Thoracic aorta (tissue), 2 donors: Measurements from ENCODE around the gene EPHA6. TPM values are rescaled to one million over a fixed set of nuclear protein-coding genes. Genes with fewer than 3 reads are reported as not detected.

Experiments used
- ATAC-seq: fragments of 150-250 bp; one replicate; pipeline ENCODE4 v1.8.0; 2017; ENCODE audit warnings: low read depth; ENCODE audit not compliant: insufficient number of reproducible peaks, low FRiP score
- DNase-seq: peaks from one replicate; pipeline ENCODE4 v3.0.0-alpha.2; 2020; ENCODE audit warnings: low spot score
- H3K27ac ChIP-seq, 2 donors: fragments of 200-600 bp; sonication (generic); 1 replicate in 1 of 2; 2 replicates in 1 of 2; pipeline ENCODE4 v1.5.1; 2016; ENCODE audit warnings: mild to moderate bottlenecking in 2 of 2, moderate library complexity in 2 of 2
- H3K27me3 ChIP-seq: fragments of 200-600 bp; sonication (generic); replicated peaks from 2 replicates; pipeline ENCODE4 v1.6.0; 2016; ENCODE audit warnings: mild to moderate bottlenecking; ENCODE audit not compliant: insufficient read depth
- H3K36me3 ChIP-seq: fragments of 200-600 bp; sonication (generic); one replicate; pipeline ENCODE4 v1.5.1; 2016
- H3K4me1 ChIP-seq, 2 donors: fragments of 200-600 bp; sonication (generic); 1 replicate in 1 of 2; 2 replicates in 1 of 2; pipeline versions ENCODE4 v1.5.1 to v1.6.0; 2016; ENCODE audit warnings: low read depth in 2 of 2, mild to moderate bottlenecking in 1 of 2; ENCODE audit not compliant: control insufficient read depth in 1 of 2
- H3K4me3 ChIP-seq: fragments of 200-600 bp; sonication (generic); 2 replicates; pipeline ENCODE4 v1.5.1; 2016; ENCODE audit warnings: mild to moderate bottlenecking
- H3K9me3 ChIP-seq: fragments of 200-600 bp; sonication (generic); 2 replicates; pipeline ENCODE4 v1.5.1; 2016
- total RNA-seq, 2 donors: library from RNA; depleted of rRNA; stranded (reverse); fragments of >200 nt; gene quantifications; one replicate each; pipeline versions ENCODE4 v1.1.0 to v1.2.3, GENCODE V29; 2016
- TF ChIP-seq, protein P1 (sequence below): fragments of 200-600 bp; sonication (generic); IDR thresholded peaks from one replicate; pipeline ENCODE4 v1.5.1; 2019; ENCODE audit warnings: antibody characterized with exemption

The EPHA6 gene
- total RNA-seq, 2 donors from 2014 or later, result 0.71 to 3.2 TPM

DNA sequence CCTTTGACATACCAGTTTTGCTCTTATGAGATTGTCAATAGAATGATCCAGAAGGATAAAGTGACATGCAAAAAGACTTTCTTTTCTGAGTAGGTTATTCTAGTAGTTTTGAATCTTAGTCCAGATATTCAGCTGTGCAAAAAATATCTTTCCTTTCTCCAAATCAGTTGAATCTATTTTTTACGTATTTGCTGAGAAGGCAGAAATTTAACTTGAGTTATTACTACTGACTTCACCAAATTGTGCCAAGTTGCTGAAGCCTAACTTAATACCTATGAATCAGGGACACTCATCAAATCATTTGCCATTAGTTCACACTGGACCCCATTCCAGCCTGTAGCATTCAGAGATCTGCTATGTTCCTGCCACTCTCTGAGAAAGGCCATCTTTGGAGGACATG, 215.6 kb downstream of the EPHA6 start:
- Histone ChIP-seq H3K4me3 (no peak overlapping the region), H3K27ac (no peak overlapping the region), H3K36me3 (no peaks in the 10 kb centered on the region), H3K4me1 (no peaks in the 10 kb centered on the region), H3K27me3 (no peaks in the 10 kb centered on the region), H3K9me3 (no peaks in the 10 kb centered on the region)
- DNase-seq, result no peak
- TF ChIP-seq, protein P1, sequence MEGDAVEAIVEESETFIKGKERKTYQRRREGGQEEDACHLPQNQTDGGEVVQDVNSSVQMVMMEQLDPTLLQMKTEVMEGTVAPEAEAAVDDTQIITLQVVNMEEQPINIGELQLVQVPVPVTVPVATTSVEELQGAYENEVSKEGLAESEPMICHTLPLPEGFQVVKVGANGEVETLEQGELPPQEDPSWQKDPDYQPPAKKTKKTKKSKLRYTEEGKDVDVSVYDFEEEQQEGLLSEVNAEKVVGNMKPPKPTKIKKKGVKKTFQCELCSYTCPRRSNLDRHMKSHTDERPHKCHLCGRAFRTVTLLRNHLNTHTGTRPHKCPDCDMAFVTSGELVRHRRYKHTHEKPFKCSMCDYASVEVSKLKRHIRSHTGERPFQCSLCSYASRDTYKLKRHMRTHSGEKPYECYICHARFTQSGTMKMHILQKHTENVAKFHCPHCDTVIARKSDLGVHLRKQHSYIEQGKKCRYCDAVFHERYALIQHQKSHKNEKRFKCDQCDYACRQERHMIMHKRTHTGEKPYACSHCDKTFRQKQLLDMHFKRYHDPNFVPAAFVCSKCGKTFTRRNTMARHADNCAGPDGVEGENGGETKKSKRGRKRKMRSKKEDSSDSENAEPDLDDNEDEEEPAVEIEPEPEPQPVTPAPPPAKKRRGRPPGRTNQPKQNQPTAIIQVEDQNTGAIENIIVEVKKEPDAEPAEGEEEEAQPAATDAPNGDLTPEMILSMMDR, result no peak
- ATAC-seq, result no peak

DNA sequence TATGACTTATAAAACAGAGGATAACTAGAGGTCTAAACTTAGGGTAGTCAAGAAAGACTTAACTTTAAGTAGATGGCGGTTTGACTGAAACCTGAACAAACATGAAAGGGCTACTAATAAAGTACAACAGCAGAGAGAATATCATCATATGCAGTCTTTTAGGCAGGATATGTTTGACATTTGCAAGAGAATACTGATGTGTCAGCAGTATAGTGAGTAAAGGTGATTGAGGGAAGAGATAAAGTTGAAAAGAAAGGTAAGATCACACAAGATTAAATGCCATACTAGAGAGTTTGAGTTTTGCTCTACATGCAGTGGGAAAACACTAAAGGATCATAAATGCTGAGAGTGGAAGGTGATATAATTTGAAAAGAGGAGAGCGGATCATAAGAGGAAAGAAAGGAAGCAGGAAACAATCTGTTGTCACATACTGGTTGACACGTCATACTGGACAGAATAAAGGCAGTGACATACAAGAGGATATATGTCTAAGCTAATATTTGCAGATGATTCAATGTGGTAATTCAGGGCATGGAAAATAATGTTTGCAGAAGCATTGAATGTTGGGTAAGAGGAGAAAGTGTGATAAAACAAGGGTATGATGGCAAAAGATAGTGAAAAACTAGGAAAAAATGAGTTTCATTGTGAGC, 223.0 kb downstream of the EPHA6 start:
- ATAC-seq (no peak), DNase-seq (no peak)
- H3K27ac ChIP-seq, result no peak overlapping the region
- no peaks in the 10 kb centered on the region for H3K9me3 ChIP-seq
- no peak overlapping the region for H3K4me3 ChIP-seq
- no peaks in the 10 kb centered on the region for H3K36me3 ChIP-seq
- TF ChIP-seq, protein P1, result no peak
- H3K4me1 ChIP-seq, result no peaks in the 10 kb centered on the region
- no peaks in the 10 kb centered on the region for H3K27me3 ChIP-seq

DNA sequence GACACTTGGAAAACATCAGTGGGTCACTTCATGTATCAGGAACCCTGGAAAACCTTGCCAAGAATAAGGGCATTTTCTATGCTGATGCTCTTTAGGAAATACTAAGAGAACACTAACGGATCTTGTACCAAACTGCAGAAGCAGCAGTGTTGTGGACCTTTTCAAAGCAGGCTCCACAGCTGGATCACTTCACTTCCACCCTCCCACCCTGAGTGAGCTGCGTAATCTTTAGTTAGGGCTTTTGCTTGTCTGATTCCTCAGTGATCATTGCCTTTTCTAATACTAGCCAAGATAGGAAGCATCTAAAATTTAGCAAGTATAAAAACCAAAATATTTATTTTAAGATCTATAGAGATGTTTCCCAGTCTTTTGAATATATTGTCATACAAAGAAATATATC, 229.0 kb downstream of the EPHA6 start:
- no peaks in the 10 kb centered on the region for H3K4me1 ChIP-seq
- ATAC-seq (no peak), DNase-seq (no peak)
- TF ChIP-seq, protein P1, result no peak
- H3K9me3 ChIP-seq, result no peaks in the 10 kb centered on the region
- H3K36me3 ChIP-seq, result no peaks in the 10 kb centered on the region
- H3K27ac ChIP-seq, result no peak overlapping the region
- no peaks in the 10 kb centered on the region for H3K27me3 ChIP-seq
- H3K4me3 ChIP-seq, result no peak overlapping the region

DNA sequence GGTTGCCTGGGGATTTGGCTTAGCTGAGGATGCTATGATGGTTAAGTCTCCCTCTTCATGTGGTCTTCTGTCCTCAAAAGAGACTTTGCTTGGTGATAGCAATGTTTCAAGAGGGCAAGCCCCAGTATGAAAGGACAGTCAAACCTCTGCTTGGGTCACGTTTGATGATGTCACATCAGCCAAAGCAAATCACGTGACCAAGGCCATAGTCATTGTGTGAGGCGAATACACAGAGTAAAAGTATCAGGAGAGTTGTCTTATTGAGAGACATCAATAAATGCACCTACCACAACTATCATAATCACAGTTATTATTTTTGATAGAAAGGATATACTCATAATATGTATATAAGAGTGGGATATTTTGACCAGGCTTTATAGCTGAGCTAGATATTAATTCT, 243.0 kb downstream of the EPHA6 start:
- H3K9me3 ChIP-seq, result peaks cover 2% of the 10 kb centered on the region
- no peaks in the 10 kb centered on the region for H3K27me3 ChIP-seq
- DNase-seq (no peak), ATAC-seq (no peak)
- no peaks in the 10 kb centered on the region for H3K36me3 ChIP-seq
- no peak overlapping the region for H3K27ac ChIP-seq
- H3K4me1 ChIP-seq, result no peaks in the 10 kb centered on the region
- TF ChIP-seq, protein P1, result no peak
- no peak overlapping the region for H3K4me3 ChIP-seq

DNA sequence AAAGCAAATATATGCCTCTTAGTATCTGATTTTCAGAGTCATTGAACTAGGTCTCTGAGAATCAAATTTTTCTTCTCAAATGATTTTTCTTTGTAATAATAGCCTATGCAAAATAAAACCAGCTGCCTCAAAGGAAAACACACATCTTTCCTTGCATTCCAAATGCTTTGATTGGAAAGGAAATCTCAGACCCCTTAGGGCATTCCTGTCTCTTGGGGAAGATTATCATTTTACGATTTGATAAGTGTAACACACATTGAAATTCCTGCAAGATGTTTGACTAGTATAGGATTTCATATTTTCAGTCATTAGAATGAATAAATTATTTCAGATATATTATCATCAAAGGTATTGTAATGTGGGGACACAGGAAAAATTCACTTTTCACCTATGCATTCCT, 244.8 kb downstream of the EPHA6 start:
- H3K27me3 ChIP-seq, result no peaks in the 10 kb centered on the region
- ATAC-seq (no peak), DNase-seq (no peak)
- H3K9me3 ChIP-seq, result peaks cover 5% of the 10 kb centered on the region
- TF ChIP-seq, protein P1, result no peak
- no peak overlapping the region for H3K4me3 ChIP-seq
- H3K27ac ChIP-seq, result no peak overlapping the region
- no peaks in the 10 kb centered on the region for H3K36me3 ChIP-seq
- H3K4me1 ChIP-seq, result no peaks in the 10 kb centered on the region
